IPS DF 4.7 (cell line): ENCODE measurements around the gene TGM5.
"Not testable (repeated sequence)": the region's sequence is repeated elsewhere in the genome, so short reads cannot be mapped to it uniquely, and the experiment has no call there.

ENCODE experiments used
- DNase-seq: peaks from one replicate; pipeline ENCODE4 v3.0.0-alpha.2; 2013; ENCODE audit warnings: low spot score; ENCODE audit errors: extremely low read depth

The TGM5 gene

GRCh38 chr15:43249236-43249635, 17.5 kb downstream of the TGM5 start:
- no peak for DNase-seq

- DNase-seq: no peak
Observed at GRCh38 chr15:43246261-43246774, 20.4 kb downstream of the TGM5 start.

GRCh38 chr15:43244092-43244491, 22.6 kb downstream of the TGM5 start:
- no peak for DNase-seq

- no peak for DNase-seq
Observed at GRCh38 chr15:43243020-43243645, 23.6 kb downstream of the TGM5 start.

GRCh38 chr15:43242616-43243015, 24.1 kb downstream of the TGM5 start:
- DNase-seq: no peak

- no peak for DNase-seq
Observed at GRCh38 chr15:43241100-43241499, 25.6 kb downstream of the TGM5 start.

GRCh38 chr15:43239732-43240491, 26.8 kb downstream of the TGM5 start:
- no peak for DNase-seq

- no peak for DNase-seq
Observed at GRCh38 chr15:43238671-43239131, 28.0 kb downstream of the TGM5 start.

- no peak for DNase-seq
Observed at GRCh38 chr15:43237842-43238470, 28.8 kb downstream of the TGM5 start.

- no peak for DNase-seq
Observed at GRCh38 chr15:43235536-43235935, 31.2 kb downstream of the TGM5 start.

GRCh38 chr15:43232289-43232874, 34.3 kb downstream of the TGM5 start:
- no peak for DNase-seq

- DNase-seq: no peak
Observed at GRCh38 chr15:43230640-43231115, 36.0 kb downstream of the TGM5 start.

- no peak for DNase-seq
Observed at GRCh38 chr15:43229977-43230376, 36.8 kb downstream of the TGM5 start.

- DNase-seq: no peak
Observed at GRCh38 chr15:43226436-43227305, 40.1 kb downstream of the TGM5 start.

- not testable (repeated sequence) for DNase-seq
Observed at GRCh38 chr15:43225950-43226255, 40.8 kb downstream of the TGM5 start.

GRCh38 chr15:43225201-43225949, 41.4 kb downstream of the TGM5 start:
- no peak for DNase-seq

- DNase-seq: no peak
Observed at GRCh38 chr15:43221422-43221821, 45.3 kb downstream of the TGM5 start.

- no peak for DNase-seq
Observed at GRCh38 chr15:43220991-43221403, 45.7 kb downstream of the TGM5 start, which contains the start of gene EPB42. EPB42 (minus strand) TSS chr15:43221018; CDS start chr15:43220825, 193 bp downstream.

GRCh38 chr15:43219929-43220928, 46.5 kb downstream of the TGM5 start:
- no peak for DNase-seq
